DLD1 (cell line): ENCODE results near the gene ISCA1.
"Not testable (repeated sequence)": the region's sequence is repeated elsewhere in the genome, so short reads cannot be mapped to it uniquely, and the experiment has no call there.

Experiments
- in situ Hi-C: cut with HindIII; loops from 2 replicates; pipeline ENCODE4 v1.10.0; 2017; ENCODE audit warnings: low sequenced_read_pairs

Gene ISCA1

GRCh38 chr9:86282077-86282978 lies at the start of gene ISCA1:
Gene ISCA1 (minus strand): TSS chr9:86282538. CDS start chr9:86282458, 80 bp downstream.
- in situ Hi-C loops = no loop called here

- in situ Hi-C loops = no loop called here
Observed at GRCh38 chr9:86330186-86330585, 47.8 kb upstream of the ISCA1 start.

GRCh38 chr9:86329649-86330048 lies 47.3 kb upstream of the ISCA1 start:
- in situ Hi-C loops = no loop called here

- in situ Hi-C loops = no loop called here
Observed at GRCh38 chr9:86328156-86328555, 45.8 kb upstream of the ISCA1 start.

GRCh38 chr9:86326536-86326935 lies 44.2 kb upstream of the ISCA1 start:
- in situ Hi-C loops = no loop called here

- in situ Hi-C loops = no loop called here
Observed at GRCh38 chr9:86324901-86325300, 42.6 kb upstream of the ISCA1 start.

GRCh38 chr9:86324308-86324707 lies 42.0 kb upstream of the ISCA1 start:
- in situ Hi-C loops = no loop called here

GRCh38 chr9:86322973-86323644 lies 40.8 kb upstream of the ISCA1 start:
- in situ Hi-C loops = no loop called here

GRCh38 chr9:86321373-86321772 lies 39.0 kb upstream of the ISCA1 start:
- in situ Hi-C loops = no loop called here

- in situ Hi-C loops = no loop called here
Observed at GRCh38 chr9:86318187-86318586, 35.8 kb upstream of the ISCA1 start.

- in situ Hi-C loops = no loop called here
Observed at GRCh38 chr9:86315078-86315477, 32.7 kb upstream of the ISCA1 start.

GRCh38 chr9:86312959-86313358 lies 30.6 kb upstream of the ISCA1 start:
- in situ Hi-C loops = not testable (repeated sequence)

GRCh38 chr9:86308687-86309086 lies 26.3 kb upstream of the ISCA1 start:
- in situ Hi-C loops = no loop called here

- in situ Hi-C loops = no loop called here
Observed at GRCh38 chr9:86304236-86304730, 21.9 kb upstream of the ISCA1 start.

- in situ Hi-C loops = no loop called here
Observed at GRCh38 chr9:86303316-86303975, 21.1 kb upstream of the ISCA1 start.

GRCh38 chr9:86301686-86302085 lies 19.3 kb upstream of the ISCA1 start:
- in situ Hi-C loops = no loop called here

- in situ Hi-C loops = no loop called here
Observed at GRCh38 chr9:86300701-86301100, 18.4 kb upstream of the ISCA1 start.

GRCh38 chr9:86298873-86299272 lies 16.5 kb upstream of the ISCA1 start:
- in situ Hi-C loops = no loop called here

GRCh38 chr9:86290341-86290740 lies 8.0 kb upstream of the ISCA1 start:
- in situ Hi-C loops = not testable (repeated sequence)

- in situ Hi-C loops = no loop called here
Observed at GRCh38 chr9:86288499-86289198, 6.3 kb upstream of the ISCA1 start.

- in situ Hi-C loops = no loop called here
Observed at GRCh38 chr9:86287013-86287412, 4.7 kb upstream of the ISCA1 start.
